Activated CD4-positive, alpha-beta T cell treated with anti-CD3 and anti-CD28 coated beads, Interleukin-2, amount 50 U/mL, for 4 hours (primary cell): ENCODE results near the gene ASPN.

Source experiments
- DNase-seq, 2 experiments: peaks; one replicate each; pipeline ENCODE4 v3.0.0-alpha.2; 2020

ASPN gene

DNA sequence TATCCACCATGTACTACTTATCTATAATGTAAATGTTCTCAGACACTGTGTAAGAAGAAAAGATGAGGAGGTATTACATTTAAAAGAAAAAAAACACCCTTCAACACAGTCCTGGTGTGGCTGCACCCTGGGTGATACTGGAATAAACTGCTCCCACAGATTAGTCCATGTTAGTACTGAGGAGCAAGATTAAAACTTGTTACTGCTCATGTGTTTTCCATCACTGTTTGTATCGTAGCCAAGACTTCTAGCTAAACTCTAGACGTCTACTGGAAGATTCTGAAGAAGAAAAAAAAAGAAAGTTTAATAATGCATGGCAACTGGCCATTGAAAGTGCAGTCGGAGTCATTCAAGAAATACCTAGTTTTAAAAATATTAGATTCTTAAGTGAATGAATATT, at the start of gene ASPN:
TSS of gene ASPN (minus strand) at position 178 of the 400 bp plus-strand sequence.
- no peak for DNase-seq

GRCh38 chr9:92530893-92531292, 48.6 kb upstream of the ASPN start:
- no peak for DNase-seq

GRCh38 chr9:92529124-92529523, 46.8 kb upstream of the ASPN start:
- DNase-seq: no peak

DNA sequence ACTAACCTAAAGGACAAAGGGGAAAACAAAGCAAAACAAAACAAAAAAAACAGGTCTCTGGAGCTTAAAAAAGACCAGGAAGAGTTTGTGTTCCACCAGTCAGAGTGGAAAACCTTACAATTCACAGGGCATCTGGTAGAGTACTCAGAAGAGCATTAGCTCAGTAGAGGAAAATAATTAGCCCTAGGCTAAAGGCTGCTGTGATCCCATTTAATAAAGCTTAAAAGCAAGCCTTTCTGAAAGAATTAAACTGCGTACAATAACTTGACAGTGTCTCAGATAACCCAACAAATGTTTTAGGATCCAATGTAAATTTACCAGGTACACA, 46.2 kb upstream of the ASPN start:
- no peak for DNase-seq

GRCh38 chr9:92527832-92528521, 45.7 kb upstream of the ASPN start:
- DNase-seq: no peak

DNA sequence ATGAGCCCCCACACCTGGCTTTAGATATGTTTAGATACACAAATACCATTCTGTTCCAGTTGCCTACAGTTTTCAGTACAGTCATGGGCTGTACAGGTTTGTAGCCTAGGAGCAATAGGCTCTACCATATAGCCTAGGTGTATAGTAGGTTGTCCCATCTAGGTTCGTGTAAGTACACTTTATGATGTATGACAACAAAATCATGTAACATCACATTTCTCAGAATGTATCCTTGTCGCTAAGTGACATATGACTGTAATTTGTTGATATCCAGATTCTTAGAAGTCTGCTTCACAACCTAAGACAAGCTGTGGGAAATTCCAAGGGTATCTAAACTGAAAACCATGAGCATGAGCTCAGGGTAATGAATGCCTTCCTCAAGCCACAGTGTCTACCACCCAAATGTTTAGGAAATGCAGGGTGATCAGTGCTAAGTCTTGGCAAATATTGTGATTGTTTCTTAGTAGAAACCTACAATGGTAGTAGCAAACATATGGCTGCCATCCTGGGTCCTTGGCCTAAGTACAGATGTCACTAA, 45.1 kb upstream of the ASPN start:
- DNase-seq: no peak

DNA sequence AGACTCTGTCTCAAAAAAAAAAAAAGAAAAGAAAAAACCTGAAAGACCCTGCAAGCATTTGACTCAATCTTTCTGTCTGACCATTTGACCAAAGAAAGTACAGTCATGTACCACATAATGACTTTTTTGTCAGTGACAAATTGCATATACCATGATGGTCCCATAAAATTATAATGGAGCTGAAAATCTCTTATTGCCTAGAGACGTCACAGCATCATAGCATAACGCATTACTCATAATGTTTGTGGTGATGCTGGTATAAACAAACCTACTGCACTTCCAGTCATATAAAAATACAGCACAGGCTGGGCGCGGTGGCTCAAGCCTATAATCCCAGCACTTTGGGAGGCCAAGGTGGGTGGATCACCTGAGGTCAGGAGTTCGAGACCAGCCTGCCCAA, 43.0 kb upstream of the ASPN start:
- DNase-seq: no peak

DNA sequence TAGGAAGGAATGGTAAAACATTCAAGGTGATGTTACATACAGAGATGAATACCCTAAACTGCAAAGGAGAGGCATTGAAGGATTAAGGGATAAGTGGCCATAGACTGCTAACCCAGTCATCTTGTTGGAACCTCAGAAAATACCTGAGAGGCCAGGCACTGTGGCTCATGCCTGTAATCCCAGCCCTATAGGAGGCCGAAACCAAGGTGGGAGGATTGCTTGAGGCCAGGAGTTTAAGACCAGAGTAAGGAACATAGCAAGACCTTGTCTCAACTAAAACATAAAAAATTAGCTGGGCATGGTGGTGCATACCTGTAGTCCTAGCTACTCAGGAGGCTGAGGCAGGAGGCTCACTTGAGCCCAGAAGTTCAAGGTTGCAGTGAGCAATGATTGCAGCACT, 42.6 kb upstream of the ASPN start:
- no peak for DNase-seq

DNA sequence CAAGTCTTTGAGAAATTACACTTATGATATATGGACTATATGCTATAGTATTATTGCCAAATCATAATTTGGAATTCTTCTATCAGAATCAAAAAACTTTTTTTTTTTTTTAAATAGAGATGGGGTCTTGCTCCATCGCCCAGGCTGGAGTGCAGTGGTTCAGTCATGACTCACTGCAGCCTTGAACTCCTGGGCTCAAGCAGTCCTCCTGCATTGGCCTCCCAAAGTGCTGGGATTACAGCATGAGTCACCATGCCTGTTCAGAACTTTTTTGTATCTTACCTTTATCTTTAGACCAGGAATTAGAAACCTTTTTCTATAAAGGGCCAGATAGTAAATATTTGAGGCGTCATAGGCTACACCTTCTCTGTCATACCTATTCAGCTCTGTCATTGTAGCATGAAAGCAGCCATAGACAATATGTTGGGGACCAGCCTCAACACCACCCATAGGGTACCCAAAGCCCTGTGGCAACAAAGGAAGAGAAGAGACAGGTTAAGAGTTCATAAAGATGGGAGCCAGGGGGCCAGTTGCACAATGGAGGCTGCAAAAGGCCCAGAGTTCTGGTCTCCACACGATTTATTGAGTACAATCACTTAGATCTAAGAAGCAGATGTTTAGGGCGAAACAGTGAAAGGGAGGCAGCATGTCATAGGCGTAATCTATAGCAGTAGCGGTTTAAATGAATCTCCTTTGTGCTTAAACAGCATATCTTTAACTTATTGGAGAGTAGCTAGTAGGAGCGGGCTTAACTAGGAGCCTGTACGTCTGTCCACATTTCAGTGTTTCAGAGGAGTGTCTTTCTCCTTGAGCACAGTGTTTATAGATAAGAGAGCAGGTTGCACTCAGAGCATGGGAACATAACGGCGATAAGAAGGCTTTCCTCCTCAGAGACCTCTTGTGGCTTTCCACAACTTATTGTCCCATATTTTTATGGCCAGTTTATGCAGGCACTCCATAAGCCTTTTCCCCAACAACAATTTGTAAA, 41.0 kb upstream of the ASPN start:
- no peak for DNase-seq

- no peak for DNase-seq
These were observed 38.5 kb upstream of the ASPN start for GRCh38 chr9:92520837-92521236.

DNA sequence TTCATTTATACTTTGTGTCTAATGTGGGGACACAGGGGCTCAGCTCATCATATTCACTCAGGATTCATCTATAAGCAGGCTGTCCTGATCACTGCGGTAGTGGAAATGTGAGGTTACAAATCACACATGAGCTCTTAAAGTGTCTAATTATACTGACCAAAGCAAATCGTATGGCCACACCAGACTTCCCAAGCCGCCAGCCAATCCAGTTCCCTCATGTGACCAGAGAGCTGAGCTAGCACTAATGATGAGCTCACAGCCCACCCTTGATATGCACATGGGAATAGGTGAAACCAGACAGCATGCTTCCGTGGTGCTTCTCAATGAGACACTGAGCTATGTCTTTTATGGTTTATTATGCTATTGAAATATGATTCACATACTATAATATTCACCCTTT, 35.9 kb upstream of the ASPN start:
- DNase-seq: no peak

- DNase-seq: no peak
These were observed 34.7 kb upstream of the ASPN start for GRCh38 chr9:92517046-92517445.

DNA sequence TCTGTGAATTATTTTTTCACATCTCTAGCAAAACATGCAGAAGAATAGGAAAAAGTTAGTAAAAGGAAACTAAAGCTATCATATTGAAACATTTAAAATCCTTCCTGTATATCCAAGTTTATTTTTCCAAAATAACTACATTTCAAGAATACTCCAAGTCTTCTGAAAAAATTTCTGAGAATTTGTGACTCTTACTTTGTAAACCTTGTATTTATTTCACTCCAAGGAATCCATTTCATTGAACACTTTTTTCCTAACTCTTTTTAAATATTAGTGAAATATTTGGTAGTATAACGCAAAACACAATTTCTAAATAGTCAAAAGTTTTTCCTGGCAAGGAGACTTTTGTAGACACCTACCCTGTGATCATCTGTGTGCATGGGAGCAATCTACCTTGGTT, 34.2 kb upstream of the ASPN start:
- DNase-seq: no peak

- DNase-seq: no peak
These were observed 32.3 kb upstream of the ASPN start for GRCh38 chr9:92514635-92515034.

DNA sequence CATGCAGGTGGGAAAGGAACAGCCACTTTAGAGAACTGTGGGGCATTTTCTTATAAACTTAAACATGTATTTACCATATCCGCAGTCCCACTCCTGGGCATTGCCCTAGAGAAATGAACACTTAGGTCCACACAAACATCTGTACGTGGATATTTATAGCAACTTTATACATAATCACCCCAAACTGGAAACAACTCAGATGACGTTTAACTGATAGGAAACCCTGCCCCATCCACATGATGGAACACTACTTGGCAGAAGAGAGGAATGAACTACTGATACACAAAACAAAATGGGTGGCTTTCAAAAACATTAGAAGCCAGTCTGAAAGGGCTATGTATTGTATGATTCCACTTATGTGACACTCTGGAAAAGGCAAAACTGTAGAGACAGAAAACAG, 31.0 kb upstream of the ASPN start:
- no peak for DNase-seq

GRCh38 chr9:92512622-92513021, 30.3 kb upstream of the ASPN start:
- DNase-seq: no peak

GRCh38 chr9:92510747-92511146, 28.4 kb upstream of the ASPN start:
- DNase-seq: no peak

GRCh38 chr9:92509050-92509449, 26.7 kb upstream of the ASPN start:
- no peak for DNase-seq

DNA sequence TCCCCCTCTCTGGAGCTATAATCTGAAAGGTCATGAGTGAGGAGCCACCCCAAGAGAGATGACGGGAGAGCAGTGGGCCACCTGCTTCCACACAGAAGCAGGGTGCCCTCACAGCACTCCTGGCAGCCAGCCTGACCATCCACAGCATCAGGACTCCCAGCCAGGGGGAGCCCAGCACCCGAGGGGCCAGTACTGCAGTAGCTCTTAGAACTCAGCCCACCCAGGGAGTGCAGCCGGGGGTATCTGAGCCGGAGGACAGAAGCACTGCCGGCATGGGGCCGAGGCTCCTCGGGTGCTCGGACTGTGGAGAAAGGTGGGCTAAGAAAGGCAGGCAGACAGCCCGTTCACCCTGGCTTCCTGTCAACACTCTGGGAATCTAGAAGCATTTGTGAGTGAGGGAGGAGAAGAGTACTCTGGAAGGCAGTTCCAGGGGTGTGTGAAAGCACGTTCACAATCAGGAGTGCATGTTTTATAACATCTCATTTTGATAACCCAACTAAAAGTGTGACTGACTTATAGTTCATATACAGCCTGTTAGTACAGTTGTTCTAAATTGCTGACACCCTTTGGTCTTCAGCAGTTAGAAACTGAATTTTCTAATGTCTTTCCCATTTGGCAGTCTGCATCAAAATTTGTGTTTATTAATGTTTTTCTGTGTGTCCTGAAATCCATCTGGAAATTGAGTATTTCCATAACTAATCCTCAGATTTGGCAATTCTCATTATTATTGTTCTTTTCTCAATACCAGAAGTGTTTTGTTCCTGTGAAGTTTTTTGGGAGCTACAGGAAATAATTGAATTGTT, 25.9 kb upstream of the ASPN start:
- DNase-seq: no peak

GRCh38 chr9:92507496-92507895, 25.2 kb upstream of the ASPN start:
- no peak for DNase-seq

GRCh38 chr9:92507005-92507404, 24.7 kb upstream of the ASPN start:
- no peak for DNase-seq

GRCh38 chr9:92506184-92506857, 24.0 kb upstream of the ASPN start:
- DNase-seq: no peak

DNA sequence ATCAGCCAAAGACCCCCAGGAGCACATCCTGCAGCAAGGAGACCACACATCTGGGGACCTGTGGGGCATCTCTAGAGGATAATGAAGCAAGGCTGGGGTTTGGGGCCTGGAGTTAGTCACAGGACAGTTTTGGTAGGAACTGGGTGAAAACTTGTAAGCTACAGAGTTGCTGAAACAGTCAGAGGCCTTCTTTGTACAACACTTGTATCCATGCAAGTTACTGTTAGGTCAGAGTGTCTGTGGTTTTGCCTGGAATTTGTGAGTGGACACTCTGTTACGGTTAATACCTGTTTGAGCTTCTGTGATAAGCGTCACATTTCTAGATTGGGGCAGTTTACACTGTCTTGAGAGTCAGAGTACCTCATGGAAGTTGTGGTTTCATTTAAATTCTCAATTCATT, 22.6 kb upstream of the ASPN start:
- no peak for DNase-seq
